ENCODE data around the gene FAT2. TPM values are rescaled to one million over a fixed set of nuclear protein-coding genes. Genes with fewer than 3 reads are reported as not detected.
"Not testable (repeated sequence)": the region's sequence is repeated elsewhere in the genome, so short reads cannot be mapped to it uniquely, and the experiment has no call there.

Gene FAT2
- total RNA-seq, 2 experiments from 2014 or later: not detected

DNA sequence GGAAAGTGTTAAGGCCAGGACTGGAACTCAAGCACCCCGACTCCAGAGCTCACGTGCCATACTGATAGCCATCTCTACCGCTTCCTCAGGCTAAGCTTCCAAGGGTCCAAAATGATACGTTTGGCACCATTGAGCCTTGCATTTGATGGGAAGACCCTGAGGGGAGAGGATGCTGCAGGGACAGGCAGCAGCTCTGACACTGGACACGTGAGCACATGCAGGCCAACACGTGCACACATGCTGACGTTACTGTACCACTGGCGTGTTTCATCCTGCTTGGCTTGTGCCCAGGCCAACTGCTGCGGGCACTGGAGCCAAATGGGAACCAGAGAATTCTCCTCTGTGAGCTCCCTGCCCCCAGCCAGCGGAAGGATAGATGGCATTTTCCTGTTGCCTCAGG lies 5.2 kb downstream of the FAT2 start:
- ChIA-PET POLR2A (no interaction called here), CTCF (no interaction called here)

DNA sequence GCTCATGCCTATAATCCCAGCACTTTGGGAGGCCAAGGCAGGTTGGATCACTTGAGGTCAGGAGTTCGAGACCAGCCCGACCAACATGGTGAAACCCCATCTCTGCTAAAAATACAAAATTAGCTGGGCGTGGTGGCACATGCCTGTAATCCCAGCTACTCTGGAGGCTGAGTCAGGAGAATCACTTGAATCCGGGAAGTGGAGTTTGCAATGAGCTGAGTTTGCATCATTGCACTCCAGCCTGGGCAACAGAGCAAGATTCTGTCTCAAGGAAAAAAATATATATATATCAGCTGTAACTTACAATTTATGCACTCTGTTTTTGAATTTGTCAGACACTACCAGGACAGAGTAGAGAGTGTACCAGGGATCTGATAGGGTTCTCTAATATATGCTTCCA lies 5.8 kb downstream of the FAT2 start:
- POLR2A ChIA-PET, CTCF ChIA-PET: not testable (repeated sequence)

DNA sequence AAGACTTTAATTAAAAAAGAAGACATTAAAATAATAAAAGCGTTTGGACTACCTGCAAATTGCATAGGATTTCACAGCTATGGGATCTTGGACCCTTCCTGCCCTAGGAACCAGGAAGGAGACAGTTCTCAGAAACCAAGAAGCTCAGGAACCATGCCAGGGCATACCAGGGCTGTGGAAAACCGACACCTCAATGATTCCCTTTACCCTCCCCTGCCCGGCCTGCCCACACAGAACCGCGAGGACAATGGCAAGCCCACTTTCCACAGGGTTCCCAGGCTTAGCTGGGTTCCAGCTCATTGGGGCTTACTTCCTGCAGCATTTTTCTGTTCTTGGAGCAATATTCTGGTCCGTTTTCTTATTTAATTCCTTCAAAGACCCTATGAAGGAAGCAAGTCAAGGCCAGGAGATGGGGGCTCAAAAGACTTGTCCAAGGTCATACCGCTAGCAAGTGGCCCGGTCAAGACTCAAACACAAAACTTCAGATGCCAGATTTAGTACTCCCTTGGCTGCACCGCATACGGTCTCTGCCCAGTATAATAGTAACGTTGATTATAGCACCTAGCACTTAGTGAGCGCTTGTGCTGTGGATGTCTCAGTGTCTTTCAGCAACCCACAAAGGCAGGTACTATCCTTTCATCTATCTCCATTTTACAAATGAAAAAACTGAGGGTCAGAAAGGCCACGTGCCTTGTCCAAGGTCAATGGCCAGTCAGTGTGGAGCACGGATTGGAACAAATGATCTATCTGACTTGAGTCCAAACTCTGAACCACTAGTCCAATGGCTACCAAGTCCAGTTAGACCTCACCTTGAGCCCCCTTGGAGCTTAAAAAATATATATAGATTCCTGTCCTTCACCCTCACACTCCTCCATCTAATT lies 6.8 kb downstream of the FAT2 start:
- CTCF ChIA-PET: interaction anchor here (0.7 kb wide), 1 partner anchor 57 kb away, joined by 3 read pairs; no protein-coding TSS in a partner anchor
- POLR2A ChIA-PET: interaction anchor here (0.6 kb wide), 1 partner anchor 381 kb away, joined by 4 read pairs; no protein-coding TSS in a partner anchor

DNA sequence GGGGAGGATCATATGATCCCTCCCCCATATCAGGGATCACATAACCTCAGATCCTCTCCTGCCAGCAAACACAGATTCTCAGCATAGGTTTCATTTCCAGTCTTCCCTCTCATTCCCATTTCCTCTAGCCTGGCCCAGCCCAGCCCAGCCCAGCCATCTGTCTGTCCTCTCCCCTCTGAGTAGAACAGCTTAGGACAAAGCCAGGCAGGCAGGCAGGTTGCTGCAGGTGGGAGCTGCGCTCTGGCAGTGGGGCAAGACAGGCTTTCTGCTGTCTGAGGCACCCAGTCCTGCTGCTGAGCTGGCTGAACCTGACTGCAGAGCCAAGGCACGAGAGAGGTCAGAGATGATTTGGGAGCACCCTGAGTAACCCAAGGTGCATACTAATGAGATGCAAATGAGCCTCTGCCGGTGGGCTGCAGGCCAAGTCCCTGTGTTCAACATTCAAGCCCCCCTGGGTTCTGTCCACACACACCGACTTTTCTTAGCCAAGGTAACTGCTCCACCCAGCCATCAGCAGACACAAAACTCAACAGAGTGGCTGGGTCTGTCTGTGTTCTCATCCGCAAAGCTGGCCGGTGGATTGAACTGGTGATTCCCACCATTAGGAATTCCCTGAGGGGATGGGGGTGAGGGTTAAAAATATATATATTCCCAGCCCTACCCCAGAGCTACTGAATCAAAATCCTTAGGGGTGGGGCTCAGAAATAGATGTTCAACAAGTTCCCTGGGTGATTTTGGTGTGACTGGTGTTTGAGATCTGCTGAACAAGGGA lies 9.1 kb downstream of the FAT2 start:
- CTCF ChIA-PET: no interaction called here

DNA sequence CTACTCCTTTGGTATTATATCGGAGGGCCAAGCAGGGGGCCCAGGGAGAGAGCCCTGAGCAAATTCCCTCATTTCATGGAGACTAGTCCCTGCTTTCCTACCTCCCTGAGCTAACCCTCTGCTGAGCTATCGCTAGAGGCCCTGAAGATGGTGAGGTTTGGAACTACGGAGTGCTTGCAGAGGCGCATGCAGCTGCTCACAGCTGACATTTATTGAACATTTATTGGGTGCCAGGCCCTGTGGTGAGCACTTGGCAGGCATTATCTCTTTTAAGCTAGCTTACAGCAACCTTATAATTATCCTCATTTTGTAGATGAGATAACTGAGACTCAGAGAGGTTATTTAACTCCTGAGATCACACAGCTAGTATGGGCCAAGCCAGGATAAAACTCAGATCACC lies 9.8 kb downstream of the FAT2 start:
- CTCF ChIA-PET: no interaction called here
- POLR2A ChIA-PET: no interaction called here

More for the DNA sequence above, 9.1 kb downstream of the FAT2 start:
- POLR2A ChIA-PET: no interaction called here

DNA sequence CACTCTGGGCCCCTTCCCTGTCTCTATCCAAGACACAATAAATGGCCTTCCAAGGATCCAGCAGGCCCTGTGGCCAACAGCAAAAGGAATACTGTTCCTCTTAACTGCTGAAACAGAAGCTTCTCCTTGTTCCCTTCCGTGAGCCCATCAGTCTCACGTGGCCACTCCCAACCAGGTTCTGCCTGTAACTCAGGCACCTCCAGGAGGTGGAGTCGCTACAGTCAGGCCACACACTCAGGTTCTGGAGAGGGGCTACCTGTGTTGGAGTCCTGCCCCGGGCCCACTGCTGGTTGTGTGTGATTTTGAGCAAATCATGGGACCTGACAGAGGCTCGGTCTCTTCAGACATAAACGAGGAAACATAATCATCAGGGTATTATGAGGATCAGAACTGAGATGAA lies 10.3 kb downstream of the FAT2 start:
- CTCF ChIA-PET: no interaction called here
- POLR2A ChIA-PET: no interaction called here

DNA sequence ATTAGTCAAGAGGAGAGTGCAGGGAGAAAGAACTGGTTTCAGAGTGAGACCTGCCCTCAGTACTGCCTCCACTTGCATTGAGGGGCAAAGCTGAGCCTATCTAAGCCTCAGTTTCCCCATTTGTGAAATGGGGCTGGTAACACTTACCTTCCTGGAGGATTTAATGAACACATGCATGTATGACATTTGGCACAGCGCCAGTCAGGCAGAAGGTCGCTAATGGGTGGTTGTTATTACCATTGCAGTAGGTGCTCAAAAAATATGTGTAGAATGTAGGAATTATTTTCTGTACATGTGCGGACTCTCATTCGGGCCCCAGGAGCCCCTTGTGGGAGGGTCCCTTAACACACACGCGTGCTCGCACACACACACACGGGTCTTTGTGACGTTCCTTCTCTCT lies 10.9 kb downstream of the FAT2 start:
- CTCF ChIA-PET: no interaction called here
- POLR2A ChIA-PET: no interaction called here

DNA sequence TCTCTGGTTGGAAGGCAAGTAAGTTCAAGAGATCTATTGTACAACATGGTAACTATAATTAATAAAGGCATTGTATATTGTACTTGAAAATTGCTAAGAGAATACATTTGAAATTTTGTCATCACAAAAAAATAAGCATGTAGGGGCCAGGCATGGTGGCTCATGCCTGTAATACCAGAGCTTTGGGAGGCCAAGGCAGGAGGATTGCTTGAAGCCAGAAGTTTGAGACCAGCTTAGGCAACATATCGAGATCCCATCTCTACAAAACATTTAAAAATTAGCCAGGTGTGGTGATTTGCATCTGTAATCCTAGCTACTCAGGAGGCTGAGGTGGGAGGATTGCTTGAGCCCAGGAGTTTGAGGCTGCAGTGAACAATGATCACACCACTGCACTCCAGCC lies 12.0 kb downstream of the FAT2 start:
- CTCF ChIA-PET, POLR2A ChIA-PET: not testable (repeated sequence)

DNA sequence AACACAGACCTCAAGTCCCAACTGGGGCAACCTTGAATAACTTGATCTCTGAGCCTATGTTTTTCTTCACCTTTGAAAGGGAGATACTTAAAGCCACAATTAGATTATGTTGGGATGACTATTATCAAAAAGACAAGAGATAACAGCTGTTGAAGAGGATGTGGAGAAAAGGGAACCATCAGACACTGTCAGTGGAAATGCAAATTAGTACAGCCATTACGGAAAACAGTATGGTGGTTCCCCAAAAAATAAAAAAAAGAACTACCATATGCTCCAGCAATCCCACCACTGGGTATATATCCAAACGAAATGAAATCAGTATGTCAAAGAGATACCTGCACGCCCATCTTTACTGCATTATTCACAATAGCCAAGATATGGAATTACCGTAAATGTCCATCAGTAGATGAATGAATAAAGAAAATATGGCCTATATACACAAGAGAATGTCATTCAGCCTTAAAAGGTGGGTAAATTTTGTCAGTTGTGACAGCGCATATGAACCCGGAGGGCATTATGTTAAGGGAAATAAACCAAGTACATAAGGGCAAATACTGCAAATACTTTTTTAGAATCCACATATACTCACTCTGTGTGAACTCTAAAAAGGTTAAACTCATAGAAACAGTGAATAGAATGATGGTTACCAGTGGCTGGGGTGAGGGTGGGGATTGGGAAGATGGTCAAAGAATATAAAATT lies 12.7 kb downstream of the FAT2 start:
- ChIA-PET POLR2A (no interaction called here), CTCF (no interaction called here)

DNA sequence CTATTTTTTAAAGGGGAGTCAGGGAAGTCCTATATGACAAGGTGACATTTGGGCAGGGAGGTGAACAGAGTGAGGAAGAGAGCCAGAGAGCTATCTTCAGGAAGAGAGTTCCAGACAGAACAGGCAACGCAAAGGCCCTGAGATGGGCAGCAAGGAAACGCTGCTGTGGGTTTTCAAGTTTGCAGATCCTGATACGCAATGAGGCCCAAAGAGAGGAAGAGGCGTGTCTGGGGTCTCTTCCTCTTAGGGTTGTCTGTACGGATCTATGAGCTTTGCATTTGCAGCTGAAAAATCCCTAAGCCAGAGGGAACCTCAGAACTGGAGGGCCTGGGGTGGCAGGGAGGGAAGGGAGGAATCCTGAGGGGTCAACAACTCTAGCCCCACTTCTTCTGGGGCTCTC lies 13.6 kb downstream of the FAT2 start:
- ChIA-PET POLR2A (no interaction called here), CTCF (no interaction called here)

DNA sequence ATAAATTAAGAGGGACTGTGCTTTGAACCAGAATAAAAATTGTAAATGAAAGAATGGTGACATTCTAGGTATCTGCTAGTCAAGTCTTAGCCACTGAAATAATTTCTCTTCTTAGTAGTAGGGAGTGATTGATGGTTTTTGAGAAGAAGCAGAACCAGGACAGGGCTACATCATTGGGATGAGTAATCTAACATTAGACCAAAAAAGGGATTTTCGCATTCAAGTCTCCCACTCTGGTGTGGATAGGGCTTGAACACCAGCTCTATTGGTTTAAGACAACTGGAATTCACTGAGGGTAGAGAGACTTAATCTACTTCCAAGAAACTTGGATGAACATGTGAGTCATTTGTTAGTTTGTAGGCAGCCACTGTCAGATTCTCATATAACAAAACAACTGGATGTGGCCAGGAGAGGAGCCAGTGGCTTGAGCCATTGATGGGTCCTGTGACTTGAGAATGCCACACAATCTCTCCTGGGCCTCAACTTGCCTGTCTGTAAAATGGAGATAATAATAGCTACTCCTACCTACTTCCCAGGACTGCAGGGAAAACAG lies 16.6 kb downstream of the FAT2 start:
- POLR2A ChIA-PET: no interaction called here
- CTCF ChIA-PET: no interaction called here

DNA sequence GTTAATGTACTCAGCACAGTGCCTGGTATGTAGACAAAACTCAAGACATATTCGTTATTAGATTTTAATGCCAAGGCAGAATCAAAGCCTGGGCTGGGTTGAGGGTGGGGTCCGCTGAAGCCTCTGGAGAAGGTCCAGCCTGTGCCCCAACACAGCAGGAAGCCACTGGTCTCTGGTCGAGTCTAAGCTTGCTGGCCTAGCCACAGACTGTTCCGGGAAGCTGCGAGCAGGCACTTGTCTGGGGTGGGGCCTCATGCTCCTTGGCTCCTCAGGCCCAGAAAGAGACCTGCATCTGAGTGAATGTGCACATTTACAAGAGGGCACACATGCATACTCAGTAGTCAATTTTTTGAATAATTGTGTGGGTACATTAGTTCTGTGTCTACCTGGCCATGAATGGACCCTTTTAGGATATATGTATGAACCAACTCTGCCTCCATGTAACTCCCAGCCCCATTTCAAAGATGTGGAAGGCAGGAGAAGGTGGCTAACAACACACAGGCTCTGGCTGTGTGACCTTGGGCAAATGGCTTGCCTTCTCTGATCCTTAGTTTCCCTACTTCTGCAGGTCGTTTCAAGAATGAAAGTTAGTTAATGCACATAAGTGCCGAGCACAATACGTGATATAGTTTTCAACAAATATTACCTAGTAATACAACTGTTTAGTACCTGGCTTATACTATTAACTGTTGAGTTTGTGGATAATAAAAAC lies 18.3 kb downstream of the FAT2 start:
- ChIA-PET POLR2A (no interaction called here), CTCF (no interaction called here)

DNA sequence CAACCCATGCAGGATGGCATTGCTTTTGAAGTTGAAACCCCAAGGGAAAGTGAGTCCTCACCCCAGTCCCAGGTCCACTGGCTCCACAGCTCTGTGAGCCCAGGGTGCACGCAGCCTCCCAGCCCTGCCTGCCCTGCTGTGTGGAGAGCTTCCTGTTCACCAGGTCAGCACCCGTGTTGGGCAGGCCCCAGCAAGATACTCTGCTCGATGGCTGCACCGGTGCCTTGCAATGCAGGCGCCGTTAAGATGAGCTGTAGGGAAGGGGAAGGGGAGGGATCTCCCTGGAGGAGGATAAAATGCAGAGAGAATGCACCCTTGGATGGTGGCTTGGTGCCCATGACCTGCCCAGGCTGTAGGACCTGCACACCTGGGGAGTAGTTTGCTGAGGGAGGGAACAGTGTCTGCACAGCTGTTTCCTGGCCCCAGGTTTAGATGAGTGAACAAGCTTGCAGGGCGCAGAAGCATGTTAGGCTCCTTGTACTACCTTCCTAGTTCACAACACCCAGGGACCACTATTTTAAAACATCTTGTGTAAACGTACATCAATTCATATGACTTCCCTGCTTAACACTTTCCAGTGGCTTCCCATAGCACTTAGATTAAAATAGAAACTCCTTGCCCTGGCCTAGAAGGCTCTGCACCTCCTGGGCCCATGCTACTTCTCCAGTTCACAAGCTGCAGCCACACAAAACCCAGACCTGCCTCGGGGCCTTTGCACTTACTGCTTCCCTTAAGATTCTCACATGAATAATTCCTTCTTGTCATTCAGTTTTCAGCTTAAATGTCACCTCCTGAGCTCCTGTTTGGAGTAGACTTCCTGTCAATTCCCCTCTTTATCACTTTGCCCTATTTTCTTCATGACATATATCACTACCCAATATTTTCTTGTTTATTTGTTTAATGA lies 19.6 kb downstream of the FAT2 start:
- ChIA-PET CTCF (interaction anchor here (0.8 kb wide), 1 partner anchor 87 kb away, joined by 3 read pairs; no protein-coding TSS in a partner anchor), POLR2A (no interaction called here)

DNA sequence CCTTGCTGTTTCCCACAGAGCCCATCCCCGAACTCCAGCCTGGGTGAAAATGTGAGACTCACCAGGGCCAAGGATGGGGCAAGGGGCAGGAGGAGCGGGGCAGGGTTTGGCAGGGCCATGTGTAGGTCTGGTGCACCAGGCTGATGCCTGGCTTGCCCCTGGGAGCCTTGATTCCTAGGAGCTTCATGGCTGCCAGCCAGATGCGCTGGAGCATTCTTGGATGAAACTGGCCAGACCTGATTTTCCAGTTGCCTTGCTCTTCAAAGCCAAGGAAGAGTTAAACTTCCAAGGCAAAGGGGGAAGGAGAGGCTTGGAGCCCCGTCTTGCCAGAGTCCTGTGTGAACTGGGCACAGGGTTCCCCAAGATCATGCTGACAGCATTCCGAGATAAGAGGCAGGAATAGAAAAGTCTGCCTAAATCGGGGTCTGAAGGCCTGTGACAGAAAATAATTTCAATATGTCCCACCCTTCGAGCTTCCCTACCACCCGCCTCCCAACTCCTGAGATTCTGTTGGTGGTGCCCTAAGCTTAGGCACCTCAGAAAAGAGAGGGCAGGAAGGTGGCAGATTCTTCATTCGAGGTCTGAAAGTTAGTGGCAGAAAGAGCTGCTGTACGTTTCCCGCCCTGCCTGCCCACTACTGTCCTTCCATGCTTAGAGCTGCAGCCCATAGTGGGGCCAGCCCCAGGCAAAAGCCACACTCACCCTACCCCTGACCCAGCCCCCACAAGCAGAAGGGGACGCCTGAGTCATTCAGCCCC lies 20.4 kb downstream of the FAT2 start:
- POLR2A ChIA-PET: no interaction called here
- CTCF ChIA-PET: interaction anchor here (0.8 kb wide), 1 partner anchor 88 kb away, joined by 3 read pairs; no protein-coding TSS in a partner anchor

DNA sequence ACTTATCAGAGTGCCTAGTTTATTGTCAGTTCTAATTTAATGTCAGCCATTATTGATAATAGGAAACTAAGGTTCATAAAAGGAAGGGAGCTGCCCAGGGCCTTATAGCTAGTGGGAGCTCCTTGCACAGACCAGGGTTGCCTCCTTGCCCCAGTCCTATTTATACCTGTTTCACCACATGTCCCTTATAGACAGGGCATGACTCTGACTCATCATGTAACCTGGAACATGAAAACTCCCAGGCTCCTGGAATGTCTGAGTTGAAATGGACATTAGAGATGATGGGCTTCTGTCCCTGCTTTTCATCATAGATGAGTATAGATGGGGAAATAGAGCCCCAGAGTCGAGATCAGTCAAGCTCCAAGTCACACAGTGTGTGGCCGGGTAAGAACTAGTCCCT lies 21.1 kb downstream of the FAT2 start:
- POLR2A ChIA-PET: no interaction called here
- CTCF ChIA-PET: no interaction called here

DNA sequence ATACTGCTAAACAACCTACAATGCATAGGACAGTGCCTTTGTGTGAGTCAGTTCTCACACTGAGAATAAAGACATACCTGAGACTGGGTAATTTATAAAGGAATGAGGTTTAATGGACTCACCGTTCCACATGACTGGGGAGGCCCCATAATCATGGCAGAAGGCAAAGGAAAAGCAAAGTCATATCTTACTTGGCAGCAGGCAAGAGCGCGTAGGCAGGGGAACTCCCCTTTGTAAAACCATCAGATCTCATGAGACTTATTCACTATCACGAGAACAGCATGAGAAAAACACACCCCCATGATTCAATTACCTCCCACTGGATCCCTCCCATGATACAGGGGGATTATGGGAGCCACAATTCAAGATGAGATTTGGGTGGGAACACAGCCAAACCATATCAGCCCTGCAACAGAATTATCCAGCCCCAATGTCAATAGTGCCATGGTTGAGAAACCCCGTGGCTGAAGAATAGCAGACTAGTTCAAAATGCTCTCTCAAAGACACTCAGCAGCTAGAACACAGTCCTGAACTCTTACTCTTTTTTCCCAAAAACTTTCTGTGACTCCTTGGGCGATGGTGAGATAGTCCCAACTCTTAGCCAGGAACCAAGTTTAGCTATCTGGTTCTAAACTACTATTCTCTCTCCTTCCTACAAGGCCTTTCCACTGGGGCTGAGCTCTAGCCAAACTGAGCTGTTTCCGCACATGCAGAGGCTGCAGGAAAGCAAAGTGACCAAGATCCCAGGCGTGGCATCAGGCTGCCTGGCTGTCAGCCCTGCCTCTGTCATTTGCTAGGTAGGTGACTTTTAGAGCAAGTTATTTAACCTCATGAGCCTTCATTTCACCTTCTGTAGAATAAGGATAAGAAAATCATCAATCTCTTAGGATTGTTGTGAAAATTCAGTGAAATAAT lies 21.7 kb downstream of the FAT2 start:
- ChIA-PET POLR2A (no interaction called here), CTCF (interaction anchor here (1.1 kb wide), 1 partner anchor 39 kb away, joined by 3 read pairs; no protein-coding TSS in a partner anchor)

DNA sequence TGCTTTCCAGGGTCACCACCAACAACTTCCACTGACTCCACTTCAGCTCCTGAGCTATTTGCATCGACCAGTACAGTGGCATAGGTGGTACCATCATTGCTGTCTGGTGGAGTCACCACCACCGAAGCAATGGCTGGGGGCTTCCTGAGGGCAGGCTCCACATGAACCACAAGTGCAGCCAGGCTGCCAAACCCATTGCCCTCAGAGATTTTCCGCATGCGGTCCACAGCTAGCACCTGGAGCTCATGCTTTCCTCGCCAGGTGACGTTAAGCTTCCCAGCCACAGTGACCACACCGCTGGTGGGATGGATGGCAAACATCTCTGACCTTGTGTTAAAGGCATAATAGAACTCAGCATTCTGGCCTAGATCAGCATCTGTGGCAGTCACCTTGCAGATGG lies 23.1 kb downstream of the FAT2 start:
- ChIA-PET POLR2A (no interaction called here), CTCF (no interaction called here)
